ENCODE data around the gene INPP5B. TPM values are rescaled to one million over a fixed set of nuclear protein-coding genes. Genes with fewer than 3 reads are reported as not detected.
A peak's percentile ranks its signal among the peaks of the same experiment; 100 is the strongest.

Gene INPP5B
- total and polyA plus RNA-seq, 10 of the 15 experiments (the other 5 are each of a cell fraction or from before 2014, with no cell fraction given), result 10.9 to 54.4 (median 26.9) TPM

DNA sequence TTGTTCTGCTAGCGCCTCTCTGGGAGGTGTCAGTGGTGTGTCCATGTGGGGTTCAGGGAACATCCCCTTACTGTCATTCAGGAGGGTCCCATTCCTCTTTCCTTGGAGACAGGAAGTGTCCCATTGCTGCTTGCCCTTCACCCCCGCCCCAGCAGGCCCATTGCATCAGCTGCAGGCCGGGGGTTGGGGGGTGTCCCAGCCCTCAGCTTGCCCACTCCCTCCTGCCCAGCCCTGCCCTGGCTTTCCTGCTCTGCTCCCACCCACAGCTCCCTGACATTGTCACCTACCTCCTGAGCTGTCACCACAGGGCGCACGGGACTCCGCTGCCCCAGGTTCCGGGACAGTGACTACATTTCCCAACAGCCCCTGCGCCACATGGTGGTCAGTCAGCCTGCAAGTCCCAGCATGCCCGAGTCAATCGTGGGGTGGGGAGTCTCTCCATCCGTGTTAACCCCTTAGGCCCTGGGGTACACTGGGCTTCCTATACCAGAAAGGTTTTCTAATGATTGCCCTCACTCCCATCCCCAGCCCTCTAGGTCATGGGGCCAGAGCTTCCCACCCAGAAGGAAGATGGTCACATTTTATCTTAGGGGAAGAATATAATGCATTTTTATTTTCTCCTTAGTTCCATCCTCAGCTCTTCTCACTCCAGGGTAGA, at the start of gene INPP5B (continued):
- TF ChIP-seq, protein P1, sequence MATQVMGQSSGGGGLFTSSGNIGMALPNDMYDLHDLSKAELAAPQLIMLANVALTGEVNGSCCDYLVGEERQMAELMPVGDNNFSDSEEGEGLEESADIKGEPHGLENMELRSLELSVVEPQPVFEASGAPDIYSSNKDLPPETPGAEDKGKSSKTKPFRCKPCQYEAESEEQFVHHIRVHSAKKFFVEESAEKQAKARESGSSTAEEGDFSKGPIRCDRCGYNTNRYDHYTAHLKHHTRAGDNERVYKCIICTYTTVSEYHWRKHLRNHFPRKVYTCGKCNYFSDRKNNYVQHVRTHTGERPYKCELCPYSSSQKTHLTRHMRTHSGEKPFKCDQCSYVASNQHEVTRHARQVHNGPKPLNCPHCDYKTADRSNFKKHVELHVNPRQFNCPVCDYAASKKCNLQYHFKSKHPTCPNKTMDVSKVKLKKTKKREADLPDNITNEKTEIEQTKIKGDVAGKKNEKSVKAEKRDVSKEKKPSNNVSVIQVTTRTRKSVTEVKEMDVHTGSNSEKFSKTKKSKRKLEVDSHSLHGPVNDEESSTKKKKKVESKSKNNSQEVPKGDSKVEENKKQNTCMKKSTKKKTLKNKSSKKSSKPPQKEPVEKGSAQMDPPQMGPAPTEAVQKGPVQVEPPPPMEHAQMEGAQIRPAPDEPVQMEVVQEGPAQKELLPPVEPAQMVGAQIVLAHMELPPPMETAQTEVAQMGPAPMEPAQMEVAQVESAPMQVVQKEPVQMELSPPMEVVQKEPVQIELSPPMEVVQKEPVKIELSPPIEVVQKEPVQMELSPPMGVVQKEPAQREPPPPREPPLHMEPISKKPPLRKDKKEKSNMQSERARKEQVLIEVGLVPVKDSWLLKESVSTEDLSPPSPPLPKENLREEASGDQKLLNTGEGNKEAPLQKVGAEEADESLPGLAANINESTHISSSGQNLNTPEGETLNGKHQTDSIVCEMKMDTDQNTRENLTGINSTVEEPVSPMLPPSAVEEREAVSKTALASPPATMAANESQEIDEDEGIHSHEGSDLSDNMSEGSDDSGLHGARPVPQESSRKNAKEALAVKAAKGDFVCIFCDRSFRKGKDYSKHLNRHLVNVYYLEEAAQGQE (IDR thresholded peaks at IDR 0.05; ENCODE audit: low read depth, low read length), result no peak
- no peak for TF ChIP-seq PML (IDR thresholded peaks at IDR 0.05; ENCODE audit: low read length)
- TF ChIP-seq, protein P2, sequence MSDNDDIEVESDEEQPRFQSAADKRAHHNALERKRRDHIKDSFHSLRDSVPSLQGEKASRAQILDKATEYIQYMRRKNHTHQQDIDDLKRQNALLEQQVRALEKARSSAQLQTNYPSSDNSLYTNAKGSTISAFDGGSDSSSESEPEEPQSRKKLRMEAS (IDR thresholded peaks at IDR 0.05; ENCODE audit: low read depth, low read length), result peak; percentile 55
- no peak for TF ChIP-seq HDAC6 (IDR thresholded peaks at IDR 0.05; ENCODE audit: unreplicated experiment)
- no peak for TF ChIP-seq BACH1 (IDR thresholded peaks at IDR 0.05; ENCODE audit: borderline replicate concordance)
- TF ChIP-seq NFYB (IDR thresholded peaks at IDR 0.05; ENCODE audit: insufficient read depth, low read depth, low read length), result no peak
- peak; percentile 85; the same call in 1 of the 2 replicates for TF ChIP-seq NBN (IDR thresholded peaks at IDR 0.05)
- TF ChIP-seq ZNF274 (IDR thresholded peaks at IDR 0.05; ENCODE audit: insufficient read depth, insufficient read length), result no peak
- TF ChIP-seq TAF1 (IDR thresholded peaks at IDR 0.05; ENCODE audit: borderline replicate concordance, low read depth, low read length), result peak; percentile 16; the same call in 1 of the 2 replicates
- TF ChIP-seq SRF (IDR thresholded peaks at IDR 0.05; ENCODE audit: low read depth in 2 of 2, low read length in 2 of 2), result no peak
- no peak for TF ChIP-seq BMI1 (IDR thresholded peaks at IDR 0.05; ENCODE audit: borderline replicate concordance)
- peak; percentile 67 for TF ChIP-seq RELA (IDR thresholded peaks at IDR 0.05; ENCODE audit: borderline replicate concordance, partially characterized antibody)
- no peak for TF ChIP-seq NFXL1 (IDR thresholded peaks at IDR 0.05; ENCODE audit: borderline replicate concordance)
- no peak for TF ChIP-seq MTA3 (IDR thresholded peaks at IDR 0.05; ENCODE audit: borderline replicate concordance, low read length)
- no peak for TF ChIP-seq SMARCA5 (IDR thresholded peaks at IDR 0.05)
- peak; percentile 54; the same call in 1 of the 2 replicates for TF ChIP-seq RAD51 (IDR thresholded peaks at IDR 0.05)
- TF ChIP-seq, protein P3, sequence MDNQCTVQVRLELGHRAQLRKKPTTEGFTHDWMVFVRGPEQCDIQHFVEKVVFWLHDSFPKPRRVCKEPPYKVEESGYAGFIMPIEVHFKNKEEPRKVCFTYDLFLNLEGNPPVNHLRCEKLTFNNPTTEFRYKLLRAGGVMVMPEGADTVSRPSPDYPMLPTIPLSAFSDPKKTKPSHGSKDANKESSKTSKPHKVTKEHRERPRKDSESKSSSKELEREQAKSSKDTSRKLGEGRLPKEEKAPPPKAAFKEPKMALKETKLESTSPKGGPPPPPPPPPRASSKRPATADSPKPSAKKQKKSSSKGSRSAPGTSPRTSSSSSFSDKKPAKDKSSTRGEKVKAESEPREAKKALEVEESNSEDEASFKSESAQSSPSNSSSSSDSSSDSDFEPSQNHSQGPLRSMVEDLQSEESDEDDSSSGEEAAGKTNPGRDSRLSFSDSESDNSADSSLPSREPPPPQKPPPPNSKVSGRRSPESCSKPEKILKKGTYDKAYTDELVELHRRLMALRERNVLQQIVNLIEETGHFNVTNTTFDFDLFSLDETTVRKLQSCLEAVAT (IDR thresholded peaks at IDR 0.05), result 0 out of 2 replicates have a peak, but pooled peaks have one; percentile 57
- TF ChIP-seq EED (IDR thresholded peaks at IDR 0.05; ENCODE audit: low read depth), result no peak; the same call in 1 of the 2 replicates
- TF ChIP-seq MEF2B (IDR thresholded peaks at IDR 0.05; ENCODE audit: partially characterized antibody, poor library complexity, severe bottlenecking), result no peak
- peak; percentile 55 for TF ChIP-seq ATF7 (IDR thresholded peaks at IDR 0.05; ENCODE audit: low read depth)
- TF ChIP-seq CREM (IDR thresholded peaks at IDR 0.05; ENCODE audit: low read depth), result peak; percentile 82
- no peak for TF ChIP-seq ZNF384 (IDR thresholded peaks at IDR 0.05; ENCODE audit: borderline replicate concordance, low read depth, low read length)
- TF ChIP-seq MXI1 (IDR thresholded peaks at IDR 0.05; ENCODE audit: low read depth, low read length), result no peak
- peak; percentile 36 to 48; a peak in 1 of 4 replicates for TF ChIP-seq IKZF2 (IDR thresholded peaks at IDR 0.05)
- TF ChIP-seq, protein P4, sequence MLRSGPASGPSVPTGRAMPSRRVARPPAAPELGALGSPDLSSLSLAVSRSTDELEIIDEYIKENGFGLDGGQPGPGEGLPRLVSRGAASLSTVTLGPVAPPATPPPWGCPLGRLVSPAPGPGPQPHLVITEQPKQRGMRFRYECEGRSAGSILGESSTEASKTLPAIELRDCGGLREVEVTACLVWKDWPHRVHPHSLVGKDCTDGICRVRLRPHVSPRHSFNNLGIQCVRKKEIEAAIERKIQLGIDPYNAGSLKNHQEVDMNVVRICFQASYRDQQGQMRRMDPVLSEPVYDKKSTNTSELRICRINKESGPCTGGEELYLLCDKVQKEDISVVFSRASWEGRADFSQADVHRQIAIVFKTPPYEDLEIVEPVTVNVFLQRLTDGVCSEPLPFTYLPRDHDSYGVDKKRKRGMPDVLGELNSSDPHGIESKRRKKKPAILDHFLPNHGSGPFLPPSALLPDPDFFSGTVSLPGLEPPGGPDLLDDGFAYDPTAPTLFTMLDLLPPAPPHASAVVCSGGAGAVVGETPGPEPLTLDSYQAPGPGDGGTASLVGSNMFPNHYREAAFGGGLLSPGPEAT (IDR thresholded peaks at IDR 0.05; ENCODE audit: low read depth), result peak; percentile 49; the same call in 1 of the 2 replicates
- TF ChIP-seq CREB1 (IDR thresholded peaks at IDR 0.05; ENCODE audit: low read depth), result peak; percentile 65; the same call in 1 of the 2 replicates
